ENCODE data around the gene FAM186B.
A peak's percentile ranks its signal among the peaks of the same experiment; 100 is the strongest.

Gene FAM186B

GRCh38 chr12:49583366-49584094 is 21.9 kb downstream of the FAM186B start:
- WGBS (ENCODE audit: insufficient coverage): 97% methylated on average over 10 of the region's 13 CpGs
- Histone ChIP-seq H3K27me3 (replicated peaks in 2 of 5; ENCODE audit: control insufficient read depth in 4 of 5, insufficient read depth in 5 of 5, low read length in 4 of 5) (no peaks in the 10 kb centered on the region), H3K4me3 (ENCODE audit: control insufficient read depth in 1 of 7, extremely low read depth in 1 of 7, insufficient read depth in 4 of 7, low read depth in 2 of 7, low read length in 6 of 7) (no peak overlapping the region), H3K27ac (ENCODE audit: insufficient read depth in 1 of 2, low read depth in 1 of 2, low read length in 2 of 2, poor library complexity in 1 of 2, severe bottlenecking in 2 of 2) (no peak overlapping the region), H3K4me1 (ENCODE audit: control extremely low read depth in 1 of 4, control insufficient read depth in 4 of 4, insufficient read depth in 4 of 4, low read length in 3 of 4) (peaks cover 0 to 3% (median under 1%) of the 10 kb centered on the region in 4 experiments), H3K9me3 (ENCODE audit: control extremely low read depth in 1 of 5, control insufficient read depth in 4 of 5, insufficient read depth in 2 of 5, low read depth in 1 of 5, low read length in 4 of 5) (no peaks in the 10 kb centered on the region), H3K36me3 (ENCODE audit: control insufficient read depth in 4 of 4, insufficient read depth in 4 of 4, low read length in 3 of 4) (peaks cover 2 to 32% (median 18%) of the 10 kb centered on the region in 4 experiments)
- DNase-seq: no peak
- POLR2A ChIA-PET: no interaction called here
- CTCF ChIA-PET: interaction anchor here (0.6 to 11.2 kb wide), 8 partner anchors 13 to 237 kb away, joined by 3 to 223 read pairs (median 4); partner anchors contain the start of genes DNAJC22 and PRPF40B

GRCh38 chr12:49582850-49583249 is 22.6 kb downstream of the FAM186B start:
- Histone ChIP-seq H3K27me3 (replicated peaks in 2 of 5; ENCODE audit: control insufficient read depth in 4 of 5, insufficient read depth in 5 of 5, low read length in 4 of 5) (no peaks in the 10 kb centered on the region), H3K27ac (ENCODE audit: insufficient read depth in 1 of 2, low read depth in 1 of 2, low read length in 2 of 2, poor library complexity in 1 of 2, severe bottlenecking in 2 of 2) (no peak overlapping the region), H3K9me3 (ENCODE audit: control extremely low read depth in 1 of 5, control insufficient read depth in 4 of 5, insufficient read depth in 2 of 5, low read depth in 1 of 5, low read length in 4 of 5) (no peaks in the 10 kb centered on the region), H3K36me3 (ENCODE audit: control insufficient read depth in 4 of 4, insufficient read depth in 4 of 4, low read length in 3 of 4) (peaks cover 2 to 32% (median 20%) of the 10 kb centered on the region in 4 experiments), H3K4me3 (ENCODE audit: control insufficient read depth in 1 of 7, extremely low read depth in 1 of 7, insufficient read depth in 4 of 7, low read depth in 2 of 7, low read length in 6 of 7) (no peak overlapping the region), H3K4me1 (ENCODE audit: control extremely low read depth in 1 of 4, control insufficient read depth in 4 of 4, insufficient read depth in 4 of 4, low read length in 3 of 4) (no peaks in the 10 kb centered on the region)
- no peak for DNase-seq
- WGBS (ENCODE audit: insufficient coverage): 94% methylated on average over 4 of the region's 4 CpGs
- POLR2A ChIA-PET: no interaction called here
- CTCF ChIA-PET: interaction anchor here (0.7 to 11.2 kb wide), 5 partner anchors 27 to 225 kb away, joined by 3 to 223 read pairs (median 4); partner anchors contain the start of gene PRPF40B

DNA sequence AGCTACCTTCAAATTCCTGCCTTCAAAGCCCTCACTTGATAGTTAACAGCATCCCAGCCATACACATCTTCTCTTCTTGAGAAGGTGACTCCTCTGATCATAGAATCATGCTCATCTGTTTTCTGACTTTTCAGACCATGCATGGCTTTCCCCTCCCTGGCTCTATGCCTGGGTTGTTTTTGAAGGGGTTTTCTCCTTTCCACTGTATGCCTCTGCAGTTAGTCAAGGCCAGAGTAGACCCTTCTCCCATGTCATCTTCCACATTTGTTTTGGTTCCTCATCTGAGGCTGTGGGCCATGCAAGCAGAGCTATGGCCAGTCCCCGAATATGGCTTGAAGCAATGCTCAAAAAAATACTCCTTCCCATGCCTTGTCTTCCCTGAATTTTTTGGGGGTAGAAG is 23.2 kb downstream of the FAM186B start:
- ChIA-PET POLR2A (no interaction called here), CTCF (interaction anchor here (0.7 to 11.2 kb wide), 2 partner anchors 27 to 224 kb away, joined by 3 to 223 read pairs; no protein-coding TSS in a partner anchor)
- no peak for DNase-seq
- 100% methylated on average over 1 of the region's 1 CpG for WGBS (ENCODE audit: insufficient coverage)
- Histone ChIP-seq H3K36me3 (ENCODE audit: control insufficient read depth in 4 of 4, insufficient read depth in 4 of 4, low read length in 3 of 4) (peaks cover 3 to 32% (median 21%) of the 10 kb centered on the region in 4 experiments), H3K27me3 (replicated peaks in 2 of 5; ENCODE audit: control insufficient read depth in 4 of 5, insufficient read depth in 5 of 5, low read length in 4 of 5) (no peaks in the 10 kb centered on the region), H3K27ac (ENCODE audit: insufficient read depth in 1 of 2, low read depth in 1 of 2, low read length in 2 of 2, poor library complexity in 1 of 2, severe bottlenecking in 2 of 2) (no peak overlapping the region), H3K4me3 (ENCODE audit: control insufficient read depth in 1 of 7, extremely low read depth in 1 of 7, insufficient read depth in 4 of 7, low read depth in 2 of 7, low read length in 6 of 7) (no peak overlapping the region), H3K9me3 (ENCODE audit: control extremely low read depth in 1 of 5, control insufficient read depth in 4 of 5, insufficient read depth in 2 of 5, low read depth in 1 of 5, low read length in 4 of 5) (no peaks in the 10 kb centered on the region), H3K4me1 (ENCODE audit: control extremely low read depth in 1 of 4, control insufficient read depth in 4 of 4, insufficient read depth in 4 of 4, low read length in 3 of 4) (no peaks in the 10 kb centered on the region)

DNA sequence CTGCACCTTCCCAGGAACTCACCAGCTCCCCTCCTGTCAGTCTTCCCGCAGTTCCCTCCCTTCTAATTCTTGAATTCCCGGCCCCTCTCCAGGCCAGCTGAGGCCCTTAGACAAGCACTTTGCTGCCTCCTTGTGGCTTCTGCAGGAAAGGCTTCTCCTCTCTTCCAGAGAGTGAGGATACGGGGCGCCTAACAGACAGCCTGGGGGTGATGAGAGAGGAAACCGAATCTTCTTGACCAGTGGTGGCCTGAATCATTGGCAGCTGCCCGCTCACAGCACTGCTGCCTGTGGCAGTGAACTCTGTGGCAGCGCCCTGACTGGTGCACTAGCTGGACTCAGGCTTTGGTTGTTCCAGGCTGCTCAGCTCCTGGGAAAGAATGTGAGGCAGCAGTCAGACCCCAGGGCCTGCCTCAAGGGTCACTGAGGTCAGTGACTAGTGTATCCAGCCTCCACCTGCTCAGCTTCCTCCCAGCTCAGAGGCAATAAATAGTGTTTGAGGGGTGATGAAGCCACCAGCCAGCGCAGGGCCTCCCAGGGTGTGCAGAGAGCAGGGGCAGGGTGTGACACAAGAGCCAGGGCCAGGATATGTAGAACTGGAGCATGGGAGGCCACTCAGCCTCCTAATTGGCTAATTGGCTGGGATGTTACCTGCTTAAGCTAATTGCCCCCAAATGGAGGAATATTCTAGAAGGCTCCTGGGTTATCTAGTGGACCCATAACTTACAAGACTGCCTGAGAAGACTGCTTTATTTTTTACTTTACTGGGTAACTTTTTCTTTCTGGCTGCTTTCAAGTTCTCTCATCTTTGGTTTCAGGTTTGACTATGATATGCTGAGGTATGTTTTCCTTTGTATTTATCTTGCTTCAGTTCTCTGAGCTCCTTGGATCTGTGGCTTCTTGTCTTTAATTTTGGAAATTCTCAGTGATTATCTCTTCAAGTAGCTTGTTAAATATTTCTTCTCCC is 24.6 kb downstream of the FAM186B start:
- Histone ChIP-seq H3K4me3 (ENCODE audit: control insufficient read depth in 1 of 7, extremely low read depth in 1 of 7, insufficient read depth in 4 of 7, low read depth in 2 of 7, low read length in 6 of 7) (no peak overlapping the region), H3K9me3 (ENCODE audit: control extremely low read depth in 1 of 5, control insufficient read depth in 4 of 5, insufficient read depth in 2 of 5, low read depth in 1 of 5, low read length in 4 of 5) (no peaks in the 10 kb centered on the region), H3K27me3 (replicated peaks in 2 of 5; ENCODE audit: control insufficient read depth in 4 of 5, insufficient read depth in 5 of 5, low read length in 4 of 5) (no peaks in the 10 kb centered on the region), H3K4me1 (ENCODE audit: control extremely low read depth in 1 of 4, control insufficient read depth in 4 of 4, insufficient read depth in 4 of 4, low read length in 3 of 4) (no peaks in the 10 kb centered on the region), H3K36me3 (ENCODE audit: control insufficient read depth in 4 of 4, insufficient read depth in 4 of 4, low read length in 3 of 4) (peaks cover 4 to 29% (median 18%) of the 10 kb centered on the region in 4 experiments), H3K27ac (ENCODE audit: insufficient read depth in 1 of 2, low read depth in 1 of 2, low read length in 2 of 2, poor library complexity in 1 of 2, severe bottlenecking in 2 of 2) (no peak overlapping the region)
- WGBS (ENCODE audit: insufficient coverage): 51% methylated on average over 6 of the region's 8 CpGs
- DNase-seq: peak; percentile 37 to 61 (median 56)
- ChIA-PET CTCF (interaction anchor here (0.6 to 11.2 kb wide), 16 partner anchors 8 to 222 kb away, joined by 3 to 223 read pairs (median 5); partner anchors contain the start of gene FAM186B), POLR2A (interaction anchor here (0.7 to 1.3 kb wide), 2 partner anchors 42 to 57 kb away, joined by 3 read pairs; partner anchors contain the start of gene PRPF40B)

DNA sequence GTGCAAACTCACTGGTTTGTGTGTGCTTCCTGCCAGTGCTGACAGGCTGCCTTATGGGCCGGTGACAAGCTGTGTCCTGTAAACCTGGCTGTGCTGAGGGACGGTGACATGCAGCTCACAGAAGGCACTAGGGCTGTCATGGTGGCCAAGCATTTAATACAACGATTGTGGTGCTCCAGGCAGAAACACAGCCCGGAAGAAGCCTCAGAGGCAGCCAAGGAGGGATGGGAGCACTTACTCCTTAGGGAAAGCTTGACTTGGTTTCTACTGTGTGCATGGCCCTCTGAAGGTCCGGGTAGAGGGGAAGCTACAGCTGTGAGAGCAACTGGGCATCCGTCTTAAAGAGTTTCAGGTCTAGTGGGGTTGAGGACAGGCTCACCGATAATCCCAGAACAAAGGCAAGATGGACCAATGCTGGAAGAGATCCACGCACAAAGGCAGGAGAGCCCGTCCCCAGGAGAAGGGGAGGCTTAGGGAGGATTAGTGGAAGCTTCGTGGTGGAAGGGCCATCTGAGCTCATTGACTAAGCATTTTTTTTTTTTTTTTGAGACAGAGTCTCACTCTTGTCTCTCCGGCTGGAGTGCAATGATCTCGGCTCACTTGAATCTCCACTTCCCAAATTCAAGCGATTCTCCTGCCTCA is 26.8 kb downstream of the FAM186B start:
- Histone ChIP-seq H3K36me3 (ENCODE audit: control insufficient read depth in 4 of 4, insufficient read depth in 4 of 4, low read length in 3 of 4) (peaks cover 6 to 18% (median 10%) of the 10 kb centered on the region in 4 experiments), H3K4me3 (ENCODE audit: control insufficient read depth in 1 of 7, extremely low read depth in 1 of 7, insufficient read depth in 4 of 7, low read depth in 2 of 7, low read length in 6 of 7) (no peak overlapping the region), H3K27ac (ENCODE audit: insufficient read depth in 1 of 2, low read depth in 1 of 2, low read length in 2 of 2, poor library complexity in 1 of 2, severe bottlenecking in 2 of 2) (no peak overlapping the region), H3K9me3 (ENCODE audit: control extremely low read depth in 1 of 5, control insufficient read depth in 4 of 5, insufficient read depth in 2 of 5, low read depth in 1 of 5, low read length in 4 of 5) (no peaks in the 10 kb centered on the region), H3K27me3 (replicated peaks in 2 of 5; ENCODE audit: control insufficient read depth in 4 of 5, insufficient read depth in 5 of 5, low read length in 4 of 5) (no peaks in the 10 kb centered on the region), H3K4me1 (ENCODE audit: control extremely low read depth in 1 of 4, control insufficient read depth in 4 of 4, insufficient read depth in 4 of 4, low read length in 3 of 4) (no peaks in the 10 kb centered on the region)
- CTCF ChIA-PET: interaction anchor here (0.7 to 11.2 kb wide), 3 partner anchors 8 to 23 kb away, joined by 3 to 223 read pairs (median 33); no protein-coding TSS in a partner anchor
- DNase-seq: peak in 2 of 3 donors; percentile 15 to 26
- POLR2A ChIA-PET: interaction anchor here (1.5 kb wide), 1 partner anchor 11 kb away, joined by 3 read pairs; no protein-coding TSS in a partner anchor
- WGBS (ENCODE audit: insufficient coverage): 83% methylated on average over 10 of the region's 13 CpGs

DNA sequence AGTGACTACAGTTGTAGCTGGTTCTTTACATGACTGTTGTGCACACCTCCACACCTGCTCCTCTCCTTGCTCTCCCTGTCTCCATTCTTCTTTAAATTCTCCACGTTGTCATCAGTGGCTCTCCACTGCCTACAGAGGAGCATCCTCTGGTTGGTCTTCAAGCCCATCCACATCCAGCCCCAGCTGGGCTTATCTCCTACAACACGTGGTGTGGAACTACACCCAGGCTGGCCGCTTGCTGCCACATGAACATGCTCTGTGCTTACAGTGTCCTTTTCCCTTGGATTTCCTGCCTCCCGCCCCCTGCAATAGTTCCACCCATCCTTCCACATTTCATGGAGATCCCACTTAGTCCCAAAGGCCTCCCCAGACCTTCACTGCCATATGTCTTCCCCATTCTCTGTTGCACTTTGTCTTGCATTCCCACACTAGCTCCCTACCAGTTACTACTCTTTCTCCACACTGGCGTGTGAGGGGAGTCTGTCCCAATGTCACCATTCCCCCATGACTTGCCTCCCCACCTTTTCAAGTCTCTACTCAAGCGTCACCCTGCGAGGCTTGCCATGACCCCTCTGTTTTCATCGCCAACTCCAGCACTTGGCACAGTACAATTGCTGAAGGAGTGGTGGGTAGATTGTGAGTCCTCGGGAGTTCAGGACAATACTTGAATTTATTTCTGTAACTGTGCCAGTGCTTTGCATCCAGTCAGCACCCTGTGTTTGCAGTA is 27.7 kb downstream of the FAM186B start:
- H3K27ac ChIP-seq (ENCODE audit: insufficient read depth in 1 of 2, low read depth in 1 of 2, low read length in 2 of 2, poor library complexity in 1 of 2, severe bottlenecking in 2 of 2): no peak overlapping the region
- 89% methylated on average over 6 of the region's 9 CpGs for whole genome bisulfite sequencing (ENCODE audit: insufficient coverage)
- no peaks in the 10 kb centered on the region for H3K4me1 ChIP-seq (ENCODE audit: control extremely low read depth in 1 of 4, control insufficient read depth in 4 of 4, insufficient read depth in 4 of 4, low read length in 3 of 4)
- H3K4me3 ChIP-seq (ENCODE audit: control insufficient read depth in 1 of 7, extremely low read depth in 1 of 7, insufficient read depth in 4 of 7, low read depth in 2 of 7, low read length in 6 of 7): no peak overlapping the region
- ChIA-PET CTCF (interaction anchor here (0.8 to 11.2 kb wide), 6 partner anchors 7 to 219 kb away, joined by 3 to 223 read pairs (median 4); partner anchors contain the start of gene PRPF40B), POLR2A (interaction anchor here (1.5 kb wide), 1 partner anchor 10 kb away, joined by 3 read pairs; no protein-coding TSS in a partner anchor)
- no peaks in the 10 kb centered on the region for H3K9me3 ChIP-seq (ENCODE audit: control extremely low read depth in 1 of 5, control insufficient read depth in 4 of 5, insufficient read depth in 2 of 5, low read depth in 1 of 5, low read length in 4 of 5)
- DNase-seq: no peak
- no peaks in the 10 kb centered on the region for H3K27me3 ChIP-seq (replicated peaks in 2 of 5; ENCODE audit: control insufficient read depth in 4 of 5, insufficient read depth in 5 of 5, low read length in 4 of 5)
- peaks cover 3 to 17% (median 12%) of the 10 kb centered on the region in 4 experiments for H3K36me3 ChIP-seq (ENCODE audit: control insufficient read depth in 4 of 4, insufficient read depth in 4 of 4, low read length in 3 of 4)

Data from common myeloid progenitor, CD34-positive (primary cell).